Measurements from ENCODE around the gene IL1R2. TPM values are rescaled to one million over a fixed set of nuclear protein-coding genes. Genes with fewer than 3 reads are reported as not detected.
A peak's percentile ranks its signal among the peaks of the same experiment; 100 is the strongest.

The IL1R2 gene
- total and polyA plus RNA-seq, 2 donors: 0.37 to 31.2 TPM

DNA sequence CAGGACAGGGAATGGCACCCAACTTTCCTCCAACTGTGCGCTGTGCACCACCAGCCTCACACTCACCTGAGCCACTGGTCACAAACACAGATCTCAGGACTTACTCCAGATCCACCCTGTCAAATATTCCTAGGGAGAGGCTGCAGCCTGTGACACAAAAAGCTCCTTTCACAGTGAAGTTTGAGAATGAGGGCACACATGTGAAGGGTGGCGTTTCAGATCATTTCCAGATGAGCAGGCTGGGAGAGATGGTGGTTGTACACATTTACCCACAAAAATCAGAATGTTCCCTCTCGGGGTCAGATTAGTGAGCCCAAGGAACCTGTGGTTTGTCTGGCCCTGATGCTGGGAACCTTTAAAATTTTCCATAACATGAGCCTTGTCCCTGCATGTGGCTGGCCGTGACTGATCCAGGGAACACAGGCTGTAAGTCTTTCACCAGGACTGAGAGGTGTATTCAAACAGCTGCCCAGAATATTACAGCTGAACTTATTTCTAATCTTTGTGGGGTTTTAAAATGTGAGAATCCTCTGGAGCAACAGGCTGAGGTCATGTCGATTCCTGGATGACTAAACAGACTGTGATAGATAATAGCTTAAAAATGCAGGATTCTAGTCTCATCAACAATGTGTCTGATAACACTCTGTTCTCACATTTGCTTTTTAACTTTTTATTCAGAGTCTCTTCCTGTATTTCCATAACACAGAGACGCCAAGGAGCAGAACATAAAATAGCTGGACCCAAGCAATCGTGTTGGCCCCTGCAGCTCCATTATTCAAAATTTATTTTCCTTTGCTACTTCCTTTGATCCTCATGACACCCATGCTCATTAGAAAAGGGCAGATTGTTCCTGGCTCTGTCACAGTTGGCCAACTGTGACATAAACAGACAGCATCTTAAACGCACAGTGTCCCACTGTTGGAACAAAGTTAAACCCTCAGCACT lies 35.5 kb downstream of the IL1R2 start:
- no peak for DNase-seq (ENCODE audit: extremely low spot score)
- 42% methylated on average over 8 of the region's 8 CpGs for WGBS

DNA sequence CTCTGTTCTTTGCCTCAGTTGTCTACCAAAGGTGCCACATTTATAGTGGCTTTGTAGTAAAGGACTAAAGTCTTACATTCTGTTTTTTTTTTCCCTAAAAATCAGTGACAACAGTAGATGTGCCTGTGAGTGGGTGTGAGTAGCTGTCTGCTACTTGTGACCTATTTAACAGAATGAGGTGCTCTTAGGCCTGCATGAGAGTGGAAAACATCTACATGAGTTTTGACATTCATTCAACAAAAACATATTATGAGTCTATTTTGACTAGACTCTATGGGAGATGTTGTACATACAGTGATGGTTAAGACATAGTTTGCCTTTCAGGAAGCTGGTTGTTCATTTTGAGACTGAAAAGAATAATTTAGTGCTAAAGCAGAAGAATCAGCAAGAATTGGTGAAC lies 36.7 kb downstream of the IL1R2 start:
- Histone ChIP-seq H3K4me1 (ENCODE audit: insufficient read depth) (peaks cover 6% of the 10 kb centered on the region), H3K36me3 (ENCODE audit: insufficient read depth) (no peaks in the 10 kb centered on the region), H3K27ac (ENCODE audit: low read depth) (no peak overlapping the region), H3K4me3 (ENCODE audit: low read depth, low read length) (no peak overlapping the region)
- DNase-seq (ENCODE audit: extremely low spot score): no peak

More for the DNA sequence above, 35.5 kb downstream of the IL1R2 start:
- peaks cover 1% of the 10 kb centered on the region for H3K4me1 ChIP-seq (ENCODE audit: insufficient read depth)
- H3K36me3 ChIP-seq (ENCODE audit: insufficient read depth): no peaks in the 10 kb centered on the region
- H3K27ac ChIP-seq (ENCODE audit: low read depth): peak overlapping the region; percentile 68
- H3K4me3 ChIP-seq (ENCODE audit: low read depth, low read length): no peak overlapping the region

DNA sequence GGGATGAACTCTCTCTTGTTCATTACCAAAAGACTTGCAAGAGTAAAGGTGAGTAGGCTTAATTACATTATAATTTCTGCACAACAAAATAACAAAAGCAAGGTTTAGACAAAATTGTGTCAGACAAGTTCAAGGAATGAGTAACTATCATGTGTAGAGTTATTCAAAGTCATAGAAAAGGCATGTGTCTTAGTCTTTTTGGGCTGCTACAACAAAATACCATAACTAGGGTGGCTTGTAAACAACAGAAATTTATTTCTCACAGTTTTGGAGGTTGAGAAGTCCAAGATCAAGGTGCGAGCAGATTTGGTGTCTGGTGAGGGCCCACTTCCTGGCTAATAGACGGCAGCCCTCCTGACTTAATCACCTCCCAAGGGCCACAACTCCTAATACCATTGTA lies 37.6 kb downstream of the IL1R2 start:
- H3K4me1 ChIP-seq (ENCODE audit: insufficient read depth): peaks cover 6% of the 10 kb centered on the region
- H3K36me3 ChIP-seq (ENCODE audit: insufficient read depth): no peaks in the 10 kb centered on the region
- H3K27ac ChIP-seq (ENCODE audit: low read depth): no peak overlapping the region
- WGBS: 94% methylated on average over 2 of the region's 2 CpGs
- no peak for DNase-seq (ENCODE audit: extremely low spot score)
- no peak overlapping the region for H3K4me3 ChIP-seq (ENCODE audit: low read depth, low read length)

DNA sequence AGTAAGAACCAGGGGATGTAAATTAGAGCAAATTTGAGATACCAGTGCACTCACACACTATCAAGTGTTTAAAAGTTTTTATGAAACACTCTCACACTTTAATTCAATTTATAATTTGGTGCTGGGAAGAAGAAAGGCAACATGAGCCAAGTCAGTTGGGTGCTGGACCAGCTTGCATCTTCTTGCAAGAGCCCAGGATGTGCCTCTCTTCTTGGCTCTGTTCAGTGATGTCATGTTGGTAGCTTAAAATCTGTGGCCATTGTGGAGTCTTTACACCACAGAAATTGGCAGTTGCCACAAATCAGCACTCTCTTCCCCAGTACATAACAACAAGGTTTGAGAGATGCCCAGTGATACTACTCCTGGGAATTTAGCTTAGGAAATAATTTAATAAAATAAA lies 38.2 kb downstream of the IL1R2 start:
- H3K4me3 ChIP-seq (ENCODE audit: low read depth, low read length): no peak overlapping the region
- DNase-seq (ENCODE audit: extremely low spot score): no peak
- H3K4me1 ChIP-seq (ENCODE audit: insufficient read depth): peaks cover 6% of the 10 kb centered on the region
- H3K27ac ChIP-seq (ENCODE audit: low read depth): no peak overlapping the region
- no peaks in the 10 kb centered on the region for H3K36me3 ChIP-seq (ENCODE audit: insufficient read depth)

DNA sequence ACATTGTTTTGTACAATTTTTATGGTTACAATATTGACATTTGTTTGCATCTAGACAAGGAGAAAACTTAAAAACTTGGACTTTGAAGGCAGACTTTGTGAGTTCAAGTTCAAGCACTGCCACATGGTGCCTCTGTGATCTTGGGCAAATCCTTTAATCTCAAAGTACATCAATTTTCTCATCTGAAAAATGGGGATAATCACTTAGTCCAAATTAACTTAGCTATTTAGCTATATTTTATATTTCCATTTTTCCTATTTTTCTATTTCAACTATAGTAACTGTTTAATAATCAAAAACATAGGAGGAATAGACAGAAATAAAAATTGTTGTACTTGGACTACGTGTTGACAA lies 38.7 kb downstream of the IL1R2 start:
- WGBS: 69% methylated on average over 1 of the region's 1 CpG
- no peak overlapping the region for H3K27ac ChIP-seq (ENCODE audit: low read depth)
- H3K36me3 ChIP-seq (ENCODE audit: insufficient read depth): no peaks in the 10 kb centered on the region
- no peak overlapping the region for H3K4me3 ChIP-seq (ENCODE audit: low read depth, low read length)
- DNase-seq (ENCODE audit: extremely low spot score): no peak
- H3K4me1 ChIP-seq (ENCODE audit: insufficient read depth): peaks cover 6% of the 10 kb centered on the region

DNA sequence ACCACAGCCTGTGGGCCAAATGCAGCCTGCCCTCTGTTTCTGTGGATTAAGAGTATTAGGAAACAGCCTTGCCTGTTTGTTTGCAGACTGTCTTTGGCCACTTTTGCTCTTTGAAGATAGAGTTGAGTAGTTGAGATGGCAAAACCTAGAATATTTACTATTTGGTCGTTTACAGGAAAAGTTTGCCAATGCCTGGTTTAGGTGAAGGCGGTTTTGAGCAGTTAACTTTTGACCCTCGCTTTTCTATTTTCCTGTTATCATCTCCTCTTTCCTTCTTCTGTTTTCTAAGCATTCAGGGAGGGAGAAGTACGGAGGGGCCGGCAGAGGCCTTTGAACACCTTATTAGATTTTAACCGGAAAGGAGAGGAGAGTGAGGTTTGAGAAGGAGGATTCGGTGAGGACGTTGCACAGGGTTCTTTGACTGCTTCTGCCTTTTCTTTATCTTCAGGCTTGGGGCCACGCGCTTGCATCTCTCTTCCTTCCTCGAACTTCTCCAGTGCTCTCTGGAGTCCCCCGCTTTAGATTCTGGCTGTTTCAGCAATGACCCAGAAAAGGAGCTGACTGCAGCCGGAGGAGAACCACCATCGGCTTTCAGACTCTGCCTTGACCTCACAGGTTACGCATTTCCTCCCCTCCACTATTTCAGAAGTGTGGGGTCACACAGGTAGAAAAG lies 39.2 kb downstream of the IL1R2 start:
- no peak overlapping the region for H3K27ac ChIP-seq (ENCODE audit: low read depth)
- H3K36me3 ChIP-seq (ENCODE audit: insufficient read depth): no peaks in the 10 kb centered on the region
- peaks cover 6% of the 10 kb centered on the region for H3K4me1 ChIP-seq (ENCODE audit: insufficient read depth)
- 77% methylated on average over 15 of the region's 15 CpGs for WGBS
- DNase-seq (ENCODE audit: extremely low spot score): no peak
- H3K4me3 ChIP-seq (ENCODE audit: low read depth, low read length): no peak overlapping the region

DNA sequence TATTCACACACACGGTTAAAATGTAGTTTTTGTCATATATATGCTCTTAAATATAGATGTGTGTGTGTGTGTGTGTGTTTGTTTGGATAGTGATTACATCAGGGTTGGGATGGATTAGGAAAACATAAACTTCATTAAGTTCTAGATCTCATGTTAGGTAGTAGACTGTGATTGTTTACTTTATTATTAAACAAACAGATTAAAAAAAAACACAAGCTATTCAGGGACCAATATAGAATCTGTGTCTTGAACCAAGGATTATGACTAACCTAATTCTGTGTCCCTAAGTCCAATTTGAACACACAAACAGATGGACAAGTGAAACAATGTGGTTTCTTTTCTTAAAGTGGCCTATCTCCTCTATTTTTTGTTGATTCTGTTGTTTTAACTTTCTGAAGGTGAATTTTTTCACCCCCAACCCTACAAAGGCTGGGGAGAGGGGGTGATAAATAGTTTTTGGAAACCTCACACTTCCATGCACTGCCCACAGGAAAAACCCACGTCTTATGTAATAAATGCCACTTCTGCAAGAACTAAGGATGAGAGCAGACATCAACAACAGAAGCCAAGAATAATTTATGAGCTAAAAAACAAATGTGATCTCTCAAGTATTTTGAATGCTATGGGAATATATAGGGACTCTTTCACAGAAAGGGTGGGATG lies 40.7 kb downstream of the IL1R2 start:
- Histone ChIP-seq H3K4me1 (ENCODE audit: insufficient read depth) (peaks cover 7% of the 10 kb centered on the region), H3K36me3 (ENCODE audit: insufficient read depth) (no peaks in the 10 kb centered on the region), H3K4me3 (ENCODE audit: low read depth, low read length) (no peak overlapping the region), H3K27ac (ENCODE audit: low read depth) (no peak overlapping the region)
- no peak for DNase-seq (ENCODE audit: extremely low spot score)
- 41% methylated on average over 2 of the region's 2 CpGs for WGBS

DNA sequence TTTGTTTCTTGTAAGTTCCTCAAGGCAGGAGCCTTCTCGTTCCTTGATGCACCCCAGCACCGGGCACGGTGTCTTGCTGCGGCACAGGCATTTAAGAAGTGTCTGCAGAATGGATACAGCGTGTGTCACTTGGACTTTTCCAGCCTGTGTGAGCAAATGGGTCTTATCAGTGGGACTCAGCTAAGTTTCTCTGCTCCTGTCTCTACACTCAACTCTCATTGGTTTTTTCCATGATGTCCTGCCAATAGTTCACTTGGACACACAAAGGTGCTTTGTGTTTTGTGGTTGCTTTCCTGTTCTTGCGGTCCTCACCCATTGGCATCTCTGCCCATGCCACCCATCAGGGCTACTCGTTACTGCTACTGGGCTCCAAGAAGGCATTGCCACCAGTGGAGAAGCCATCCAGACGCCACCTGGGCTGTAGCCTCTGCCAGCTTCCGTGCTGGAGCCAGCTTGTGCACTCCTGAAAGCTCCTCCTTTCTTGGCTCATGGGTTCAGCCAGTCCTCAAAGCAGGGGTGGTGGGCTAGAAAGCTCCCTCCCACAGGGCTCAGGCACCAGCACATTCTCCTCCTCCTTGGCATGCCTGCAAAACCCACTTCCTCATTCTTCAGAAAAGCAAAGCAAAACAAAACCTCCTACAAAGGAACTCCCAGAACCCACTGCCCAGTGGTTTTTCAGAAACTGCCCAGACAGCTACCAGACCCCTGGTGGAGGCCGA lies 41.4 kb downstream of the IL1R2 start:
- Histone ChIP-seq H3K36me3 (ENCODE audit: insufficient read depth) (no peaks in the 10 kb centered on the region), H3K4me3 (ENCODE audit: low read depth, low read length) (no peak overlapping the region), H3K4me1 (ENCODE audit: insufficient read depth) (peaks cover 7% of the 10 kb centered on the region), H3K27ac (ENCODE audit: low read depth) (no peak overlapping the region)
- 58% methylated on average over 10 of the region's 10 CpGs for WGBS
- DNase-seq (ENCODE audit: extremely low spot score): no peak

DNA sequence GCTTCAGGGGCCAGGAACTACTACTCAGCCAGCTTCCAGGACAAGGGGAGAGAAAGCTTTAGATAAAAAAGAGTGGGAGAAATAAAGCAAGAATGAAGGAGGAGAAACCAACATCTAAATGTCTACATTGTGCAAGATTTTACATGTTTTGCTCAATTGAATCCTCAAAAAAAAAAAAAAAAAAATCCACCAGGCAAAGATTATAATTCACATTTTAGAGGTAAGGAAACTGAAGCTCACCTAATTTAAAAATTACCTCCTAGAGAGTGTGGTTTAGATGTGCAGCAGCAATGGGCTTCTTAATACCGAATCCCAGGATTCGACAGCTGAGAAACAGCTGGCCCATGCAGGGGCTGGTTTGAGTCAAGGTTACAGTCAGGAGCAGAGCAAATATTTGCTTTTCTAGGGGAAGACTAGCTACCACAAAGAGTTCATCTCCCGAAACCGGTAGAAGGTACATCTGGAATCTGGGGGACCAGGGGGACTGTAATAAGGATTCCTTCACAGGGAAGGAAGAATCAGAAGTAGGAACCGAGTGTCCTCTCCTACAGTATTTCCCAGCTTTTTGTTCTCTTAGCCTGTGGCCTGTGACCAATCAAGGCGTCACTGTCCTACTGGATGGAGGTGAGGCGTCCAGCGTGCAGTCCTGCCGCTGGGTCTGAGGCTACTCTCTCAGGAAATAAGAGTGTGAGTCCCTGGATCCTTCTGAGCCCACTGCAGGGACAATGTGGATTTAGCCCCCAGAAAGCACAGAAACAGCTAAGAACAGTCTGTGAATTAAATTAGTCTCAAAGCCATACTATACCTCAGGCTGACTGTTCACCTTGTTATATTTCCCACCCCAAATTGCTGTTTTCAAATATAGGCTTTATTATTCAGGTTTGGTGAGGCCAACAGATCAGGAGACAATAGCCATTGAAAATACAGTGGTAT lies 42.3 kb downstream of the IL1R2 start:
- DNase-seq (ENCODE audit: extremely low spot score): no peak
- Histone ChIP-seq H3K4me3 (ENCODE audit: low read depth, low read length) (no peak overlapping the region), H3K36me3 (ENCODE audit: insufficient read depth) (no peaks in the 10 kb centered on the region), H3K27ac (ENCODE audit: low read depth) (peak overlapping the region; percentile 78), H3K4me1 (ENCODE audit: insufficient read depth) (peaks cover 7% of the 10 kb centered on the region)
- 69% methylated on average over 9 of the region's 9 CpGs for WGBS

DNA sequence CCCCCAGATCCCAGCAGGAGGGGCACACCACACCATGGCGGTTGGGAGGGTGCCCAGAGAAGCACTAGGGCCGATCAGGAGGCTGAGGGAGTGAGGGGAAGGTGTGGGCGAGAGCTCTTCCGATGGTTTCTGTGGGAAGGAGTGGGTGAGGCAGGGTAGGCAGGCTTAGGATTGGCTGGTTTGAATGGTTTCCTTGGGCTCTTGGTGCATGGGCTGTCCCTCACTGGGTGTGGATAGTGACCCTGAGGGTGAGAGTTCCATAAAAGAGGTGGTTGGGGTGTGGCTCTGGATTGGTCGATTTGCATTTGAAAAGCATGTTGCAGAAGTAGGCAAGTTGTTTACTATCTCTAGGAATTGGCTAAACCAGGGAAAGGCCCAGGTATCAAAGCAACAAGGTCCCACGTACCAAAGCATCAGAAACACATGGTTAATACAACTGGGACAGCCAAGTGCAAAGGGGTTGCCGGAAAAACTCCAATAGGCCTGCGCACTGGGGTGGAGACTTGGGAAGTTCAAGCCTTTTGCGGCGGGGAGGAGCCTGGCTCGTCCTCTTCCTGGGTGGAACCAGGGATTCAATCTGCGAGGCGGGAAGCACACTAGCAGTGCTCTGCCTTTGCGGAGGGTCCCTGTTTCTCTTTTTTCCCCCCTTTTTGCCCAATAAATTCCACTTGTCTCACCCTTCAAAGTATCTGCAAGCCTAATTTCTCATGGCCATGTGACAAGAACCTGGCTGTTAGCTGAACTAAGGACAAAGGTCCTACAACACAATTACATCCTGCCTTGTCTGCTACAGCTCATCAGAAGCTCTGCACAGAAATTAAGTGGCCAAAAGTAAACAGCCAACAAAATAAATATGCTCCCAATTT lies 43.2 kb downstream of the IL1R2 start:
- Histone ChIP-seq H3K4me3 (ENCODE audit: low read depth, low read length) (no peak overlapping the region), H3K36me3 (ENCODE audit: insufficient read depth) (no peaks in the 10 kb centered on the region), H3K27ac (ENCODE audit: low read depth) (no peak overlapping the region), H3K4me1 (ENCODE audit: insufficient read depth) (peaks cover 7% of the 10 kb centered on the region)
- WGBS: 79% methylated on average over 14 of the region's 14 CpGs
- DNase-seq (ENCODE audit: extremely low spot score): no peak

DNA sequence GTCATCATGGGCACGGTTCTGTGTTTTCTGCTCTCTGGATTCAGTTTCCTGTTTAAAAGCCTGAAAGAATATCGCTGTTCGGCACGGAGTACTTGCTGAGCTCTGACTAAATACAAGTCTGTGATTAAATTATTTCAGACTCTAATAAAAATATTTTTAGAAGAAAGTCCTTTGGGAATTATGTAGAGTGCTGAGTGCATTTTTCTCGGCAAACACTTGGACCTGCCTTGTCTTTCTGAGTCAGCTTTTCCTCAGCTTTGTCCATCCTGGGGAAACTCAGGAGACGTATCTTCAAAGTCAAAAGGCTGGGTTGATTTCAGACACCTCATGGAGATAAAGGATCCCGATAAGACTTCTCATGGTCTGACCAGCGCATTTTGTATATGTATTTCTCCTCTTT lies 45.9 kb downstream of the IL1R2 start:
- no peaks in the 10 kb centered on the region for H3K36me3 ChIP-seq (ENCODE audit: insufficient read depth)
- no peak for DNase-seq (ENCODE audit: extremely low spot score)
- no peak overlapping the region for H3K27ac ChIP-seq (ENCODE audit: low read depth)
- H3K4me3 ChIP-seq (ENCODE audit: low read depth, low read length): no peak overlapping the region
- H3K4me1 ChIP-seq (ENCODE audit: insufficient read depth): peaks cover 6% of the 10 kb centered on the region
- 19% methylated on average over 8 of the region's 8 CpGs for WGBS

DNA sequence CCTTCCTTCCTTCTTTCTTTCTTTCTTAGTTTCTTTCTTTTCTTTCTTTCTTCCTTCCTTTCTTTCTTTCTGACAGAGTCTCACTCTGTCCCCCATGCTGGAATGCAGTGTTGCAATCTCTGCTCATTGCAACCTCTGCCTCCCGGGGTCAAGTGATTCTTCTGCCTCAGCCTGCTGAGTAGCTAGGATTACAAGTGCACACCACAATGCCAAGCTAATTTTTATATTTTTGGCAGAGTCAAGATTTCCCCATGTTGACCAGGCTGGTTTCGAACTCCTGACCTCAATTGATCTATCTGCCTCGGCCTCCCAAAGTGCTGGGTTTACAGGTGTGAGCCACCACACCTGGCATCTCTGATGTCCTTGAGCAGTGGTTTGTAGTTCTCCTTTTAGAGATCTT lies 48.5 kb downstream of the IL1R2 start:
- Histone ChIP-seq H3K36me3 (ENCODE audit: insufficient read depth) (no peaks in the 10 kb centered on the region), H3K4me3 (ENCODE audit: low read depth, low read length) (no peak overlapping the region), H3K27ac (ENCODE audit: low read depth) (no peak overlapping the region), H3K4me1 (ENCODE audit: insufficient read depth) (peaks cover 2% of the 10 kb centered on the region)
- no peak for DNase-seq (ENCODE audit: extremely low spot score)
- 93% methylated on average over 3 of the region's 3 CpGs for WGBS

Measured in urinary bladder (tissue), 4 donors.